Right atrium auricular region (tissue), 2 donors: ENCODE data around the gene TNFRSF19. TPM values are rescaled to one million over a fixed set of nuclear protein-coding genes. Genes with fewer than 3 reads are reported as not detected.
A peak's percentile ranks its signal among the peaks of the same experiment; 100 is the strongest.

Experiments used
- DNase-seq: peaks from one replicate; pipeline ENCODE4 v3.0.0-alpha.2; 2019; ENCODE audit warnings: low spot score
- H3K27ac ChIP-seq, 2 donors: fragments of 200-600 bp; sonication (generic); 1 replicate in 1 of 2; 2 replicates in 1 of 2; pipeline ENCODE4 v1.5.1; 2016 to 2019
- H3K27me3 ChIP-seq, 2 donors: fragments of 200-600 bp; sonication (generic); one replicate each; pipeline versions ENCODE4 v1.5.1 to v1.6.0; 2017 to 2019
- H3K36me3 ChIP-seq: fragments of 200-600 bp; sonication (generic); one replicate; pipeline ENCODE4 v1.5.1; 2016
- H3K4me1 ChIP-seq, 2 donors: fragments of 200-600 bp; sonication (generic); one replicate each; pipeline versions ENCODE4 v1.5.1 to v1.6.0; 2017 to 2019
- H3K4me3 ChIP-seq, 2 donors: fragments of 200-600 bp; sonication (generic); 1 replicate in 1 of 2; 2 replicates in 1 of 2; pipeline ENCODE4 v1.5.1; 2017 to 2019; ENCODE audit warnings: mild to moderate bottlenecking in 1 of 2, moderate library complexity in 1 of 2
- H3K9me3 ChIP-seq, 2 donors: fragments of 200-600 bp; sonication (generic); one replicate each; pipeline ENCODE4 v1.5.1; 2019
- CTCF ChIP-seq, 2 donors: fragments of 200-600 bp; sonication (generic); IDR thresholded peaks; one replicate each; pipeline ENCODE4 v1.5.1; 2019; ENCODE audit warnings: antibody characterized with exemption in 2 of 2
- total RNA-seq, 2 donors: library from RNA; depleted of rRNA; stranded (reverse); fragments of >200 nt; gene quantifications; one replicate each; pipeline ENCODE4 v1.1.0, GENCODE V29; 2016

The TNFRSF19 gene
- total RNA-seq, 2 donors from 2014 or later: 32.2 to 38.5 TPM

- no peak for TF ChIP-seq CTCF (IDR thresholded peaks at IDR 0.05)
- peak overlapping the region; percentile 65 for H3K27ac ChIP-seq
- DNase-seq: no peak
- no peaks in the 10 kb centered on the region for H3K27me3 ChIP-seq
- H3K36me3 ChIP-seq: no peaks in the 10 kb centered on the region
- peaks cover 0 to 35% of the 10 kb centered on the region in 2 donors for H3K4me1 ChIP-seq
- H3K4me3 ChIP-seq: peak overlapping the region in 1 of 2 donors; percentile 10
- no peaks in the 10 kb centered on the region for H3K9me3 ChIP-seq
Measured at GRCh38 chr13:23608701-23609413, 38.6 kb downstream of the TNFRSF19 start.

- peak overlapping the region; percentile 65 for H3K27ac ChIP-seq
- peak overlapping the region in 1 of 2 donors; percentile 10 for H3K4me3 ChIP-seq
- peaks cover 0 to 35% of the 10 kb centered on the region in 2 donors for H3K4me1 ChIP-seq
- no peak for TF ChIP-seq CTCF (IDR thresholded peaks at IDR 0.05)
- H3K9me3 ChIP-seq: no peaks in the 10 kb centered on the region
- no peaks in the 10 kb centered on the region for H3K36me3 ChIP-seq
- no peak for DNase-seq
- H3K27me3 ChIP-seq: no peaks in the 10 kb centered on the region
Measured at GRCh38 chr13:23609414-23609760, 39.2 kb downstream of the TNFRSF19 start.

DNA sequence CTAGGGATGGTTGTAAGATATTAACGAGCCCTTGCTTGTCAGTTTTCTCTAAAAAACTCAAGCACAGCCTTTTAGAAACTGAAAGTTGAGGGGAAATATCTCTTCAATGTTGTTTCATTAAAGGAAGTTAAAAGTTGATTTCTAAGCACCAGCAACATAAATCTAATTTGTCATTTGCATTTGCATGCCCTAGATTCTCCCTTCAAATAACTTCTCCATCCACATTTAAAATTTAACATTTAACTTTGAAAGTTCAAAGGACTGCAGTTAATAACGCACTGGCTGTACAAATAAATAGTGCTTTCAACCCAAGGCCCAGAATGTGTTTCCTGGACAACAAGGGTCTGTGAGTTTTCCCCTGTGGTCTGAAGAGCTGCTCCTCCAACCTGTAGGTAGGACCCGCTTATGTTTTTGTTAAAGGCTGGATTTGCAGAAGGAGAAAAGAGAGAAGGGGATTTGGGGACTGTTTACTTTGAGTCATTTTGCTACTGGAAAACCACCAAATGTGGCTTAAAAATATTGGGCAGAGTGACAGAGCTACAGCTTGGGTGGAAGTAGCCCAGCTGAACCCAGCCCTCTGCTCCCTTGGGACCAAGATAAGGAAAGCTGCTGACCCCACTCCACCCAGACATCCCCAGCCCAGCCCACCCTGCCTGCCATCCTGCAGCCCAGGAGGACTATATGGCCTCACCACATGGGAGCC lies 39.8 kb downstream of the TNFRSF19 start:
- no peak for DNase-seq
- no peak for TF ChIP-seq CTCF (IDR thresholded peaks at IDR 0.05)
- H3K4me3 ChIP-seq: peak overlapping the region in 1 of 2 donors; percentile 10
- H3K4me1 ChIP-seq: peaks cover 0 to 35% of the 10 kb centered on the region in 2 donors
- H3K9me3 ChIP-seq: no peaks in the 10 kb centered on the region
- peak overlapping the region; percentile 65 for H3K27ac ChIP-seq
- H3K27me3 ChIP-seq: no peaks in the 10 kb centered on the region
- H3K36me3 ChIP-seq: no peaks in the 10 kb centered on the region

- no peak overlapping the region for H3K4me3 ChIP-seq
- H3K27me3 ChIP-seq: no peaks in the 10 kb centered on the region
- peaks cover 0 to 35% of the 10 kb centered on the region in 2 donors for H3K4me1 ChIP-seq
- no peaks in the 10 kb centered on the region for H3K9me3 ChIP-seq
- DNase-seq: no peak
- H3K27ac ChIP-seq: peak overlapping the region in 1 of 2 donors; percentile 0
- TF ChIP-seq CTCF (IDR thresholded peaks at IDR 0.05): no peak
- H3K36me3 ChIP-seq: no peaks in the 10 kb centered on the region
Measured at GRCh38 chr13:23610966-23611491, 40.8 kb downstream of the TNFRSF19 start.

GRCh38 chr13:23612182-23612581 lies 42.0 kb downstream of the TNFRSF19 start:
- H3K27ac ChIP-seq: no peak overlapping the region
- H3K4me1 ChIP-seq: peaks cover 0 to 40% of the 10 kb centered on the region in 2 donors
- no peaks in the 10 kb centered on the region for H3K9me3 ChIP-seq
- no peak for DNase-seq
- no peaks in the 10 kb centered on the region for H3K27me3 ChIP-seq
- H3K4me3 ChIP-seq: no peak overlapping the region
- no peak for TF ChIP-seq CTCF (IDR thresholded peaks at IDR 0.05)
- H3K36me3 ChIP-seq: no peaks in the 10 kb centered on the region
